Measurements from ENCODE around the gene KLHDC7B.

KLHDC7B gene

GRCh38 chr22:50547263-50547985 lies 1.7 kb downstream of the KLHDC7B start:
- Histone ChIP-seq H3K27me3 (ENCODE audit: insufficient read depth, insufficient read length) (peaks cover 11% of the 10 kb centered on the region), H3K9ac (ENCODE audit: insufficient read length, low read depth) (no peak overlapping the region), H3K4me3 (ENCODE audit: insufficient read length, low read depth) (no peak overlapping the region), H3K4me1 (ENCODE audit: insufficient read depth, insufficient read length) (no peaks in the 10 kb centered on the region), H3K36me3 (ENCODE audit: insufficient read depth, insufficient read length, low read length) (no peaks in the 10 kb centered on the region), H3K9me3 (ENCODE audit: insufficient read depth, low read length) (no peaks in the 10 kb centered on the region)
- TF ChIP-seq YY1 (IDR thresholded peaks at IDR 0.05; ENCODE audit: insufficient read depth, insufficient read length) = no peak
- TF ChIP-seq SUZ12 (IDR thresholded peaks at IDR 0.05; ENCODE audit: extremely low read depth, insufficient read depth, insufficient read length) = no peak
- TF ChIP-seq ZNF274 (IDR thresholded peaks at IDR 0.05; ENCODE audit: low read depth, low read length) = no peak
- DNase-seq (ENCODE audit: low read depth, low spot score) = no peak

- Histone ChIP-seq H3K36me3 (ENCODE audit: insufficient read depth, insufficient read length, low read length) (no peaks in the 10 kb centered on the region), H3K4me1 (ENCODE audit: insufficient read depth, insufficient read length) (no peaks in the 10 kb centered on the region), H3K9ac (ENCODE audit: insufficient read length, low read depth) (no peak overlapping the region), H3K9me3 (ENCODE audit: insufficient read depth, low read length) (no peaks in the 10 kb centered on the region), H3K4me3 (ENCODE audit: insufficient read length, low read depth) (no peak overlapping the region), H3K27me3 (ENCODE audit: insufficient read depth, insufficient read length) (peaks cover 11% of the 10 kb centered on the region)
- no peak for TF ChIP-seq YY1 (IDR thresholded peaks at IDR 0.05; ENCODE audit: insufficient read depth, insufficient read length)
- no peak for TF ChIP-seq SUZ12 (IDR thresholded peaks at IDR 0.05; ENCODE audit: extremely low read depth, insufficient read depth, insufficient read length)
- TF ChIP-seq ZNF274 (IDR thresholded peaks at IDR 0.05; ENCODE audit: low read depth, low read length) = no peak
- DNase-seq (ENCODE audit: low read depth, low spot score) = no peak
Observed at GRCh38 chr22:50548040-50548920, 2.6 kb downstream of the KLHDC7B start.

- DNase-seq (ENCODE audit: low read depth, low spot score) = no peak
- Histone ChIP-seq H3K36me3 (ENCODE audit: insufficient read depth, insufficient read length, low read length) (no peaks in the 10 kb centered on the region), H3K27me3 (ENCODE audit: insufficient read depth, insufficient read length) (peaks cover 11% of the 10 kb centered on the region), H3K4me1 (ENCODE audit: insufficient read depth, insufficient read length) (no peaks in the 10 kb centered on the region), H3K9ac (ENCODE audit: insufficient read length, low read depth) (no peak overlapping the region), H3K4me3 (ENCODE audit: insufficient read length, low read depth) (no peak overlapping the region), H3K9me3 (ENCODE audit: insufficient read depth, low read length) (no peaks in the 10 kb centered on the region)
- TF ChIP-seq ZNF274 (IDR thresholded peaks at IDR 0.05; ENCODE audit: low read depth, low read length) = no peak
- TF ChIP-seq YY1 (IDR thresholded peaks at IDR 0.05; ENCODE audit: insufficient read depth, insufficient read length) = no peak
- TF ChIP-seq SUZ12 (IDR thresholded peaks at IDR 0.05; ENCODE audit: extremely low read depth, insufficient read depth, insufficient read length) = no peak
Observed at GRCh38 chr22:50548921-50549790, 3.5 kb downstream of the KLHDC7B start.

GRCh38 chr22:50550395-50550794 lies 4.7 kb downstream of the KLHDC7B start:
- no peaks in the 10 kb centered on the region for H3K9me3 ChIP-seq (ENCODE audit: insufficient read depth, low read length)
- no peaks in the 10 kb centered on the region for H3K36me3 ChIP-seq (ENCODE audit: insufficient read depth, insufficient read length, low read length)
- H3K4me1 ChIP-seq (ENCODE audit: insufficient read depth, insufficient read length) = no peaks in the 10 kb centered on the region
- H3K9ac ChIP-seq (ENCODE audit: insufficient read length, low read depth) = no peak overlapping the region
- no peak for DNase-seq (ENCODE audit: low read depth, low spot score)
- no peak overlapping the region for H3K4me3 ChIP-seq (ENCODE audit: insufficient read length, low read depth)
- no peaks in the 10 kb centered on the region for H3K27me3 ChIP-seq (ENCODE audit: insufficient read depth, insufficient read length)
- TF ChIP-seq SUZ12 (IDR thresholded peaks at IDR 0.05; ENCODE audit: extremely low read depth, insufficient read depth, insufficient read length) = no peak
- TF ChIP-seq YY1 (IDR thresholded peaks at IDR 0.05; ENCODE audit: insufficient read depth, insufficient read length) = no peak
- TF ChIP-seq ZNF274 (IDR thresholded peaks at IDR 0.05; ENCODE audit: low read depth, low read length) = no peak

GRCh38 chr22:50551160-50551752 lies 5.6 kb downstream of the KLHDC7B start:
- no peak overlapping the region for H3K9ac ChIP-seq (ENCODE audit: insufficient read length, low read depth)
- H3K27me3 ChIP-seq (ENCODE audit: insufficient read depth, insufficient read length) = no peaks in the 10 kb centered on the region
- no peaks in the 10 kb centered on the region for H3K9me3 ChIP-seq (ENCODE audit: insufficient read depth, low read length)
- no peak for DNase-seq (ENCODE audit: low read depth, low spot score)
- H3K4me3 ChIP-seq (ENCODE audit: insufficient read length, low read depth) = no peak overlapping the region
- no peak for TF ChIP-seq YY1 (IDR thresholded peaks at IDR 0.05; ENCODE audit: insufficient read depth, insufficient read length)
- TF ChIP-seq SUZ12 (IDR thresholded peaks at IDR 0.05; ENCODE audit: extremely low read depth, insufficient read depth, insufficient read length) = no peak
- no peak for TF ChIP-seq ZNF274 (IDR thresholded peaks at IDR 0.05; ENCODE audit: low read depth, low read length)
- H3K4me1 ChIP-seq (ENCODE audit: insufficient read depth, insufficient read length) = no peaks in the 10 kb centered on the region
- no peaks in the 10 kb centered on the region for H3K36me3 ChIP-seq (ENCODE audit: insufficient read depth, insufficient read length, low read length)

- Histone ChIP-seq H3K4me3 (ENCODE audit: insufficient read length, low read depth) (no peak overlapping the region), H3K27me3 (ENCODE audit: insufficient read depth, insufficient read length) (no peaks in the 10 kb centered on the region), H3K9me3 (ENCODE audit: insufficient read depth, low read length) (no peaks in the 10 kb centered on the region), H3K36me3 (ENCODE audit: insufficient read depth, insufficient read length, low read length) (no peaks in the 10 kb centered on the region), H3K4me1 (ENCODE audit: insufficient read depth, insufficient read length) (no peaks in the 10 kb centered on the region), H3K9ac (ENCODE audit: insufficient read length, low read depth) (no peak overlapping the region)
- TF ChIP-seq SUZ12 (IDR thresholded peaks at IDR 0.05; ENCODE audit: extremely low read depth, insufficient read depth, insufficient read length) (no peak), ZNF274 (IDR thresholded peaks at IDR 0.05; ENCODE audit: low read depth, low read length) (no peak), YY1 (IDR thresholded peaks at IDR 0.05; ENCODE audit: insufficient read depth, insufficient read length) (no peak)
- no peak for DNase-seq (ENCODE audit: low read depth, low spot score)
Observed at GRCh38 chr22:50553310-50553709, 7.6 kb downstream of the KLHDC7B start.
